ENCODE results near the gene TRPC4AP.

Gene TRPC4AP

DNA sequence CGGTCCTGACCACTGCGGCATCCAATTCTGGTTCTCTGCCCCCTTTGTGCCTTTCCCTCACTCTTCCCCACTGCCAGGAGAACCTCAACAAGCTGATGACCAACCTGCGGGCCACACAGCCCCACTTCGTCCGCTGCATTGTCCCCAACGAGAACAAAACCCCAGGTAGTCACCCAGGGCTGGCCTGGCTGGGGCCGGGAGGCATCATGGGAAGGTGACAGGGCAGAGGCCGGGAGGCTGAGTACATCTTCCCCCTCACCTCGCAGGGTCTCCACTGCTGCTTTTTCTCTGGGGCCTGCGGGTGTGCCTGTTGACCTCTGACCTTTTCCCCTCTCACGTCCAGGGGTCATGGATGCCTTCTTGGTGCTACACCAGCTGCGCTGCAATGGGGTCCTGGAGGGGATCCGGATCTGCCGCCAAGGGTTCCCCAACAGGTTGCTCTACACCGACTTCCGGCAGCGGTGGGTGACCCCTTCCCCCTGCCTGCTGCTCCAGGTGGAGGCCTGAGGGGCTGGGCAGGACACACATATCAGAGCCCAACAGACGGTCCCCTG lies 101.9 kb downstream of the TRPC4AP start:
- no peaks in the 10 kb centered on the region for H3K9me3 Mint-ChIP-seq
- H3K4me1 Mint-ChIP-seq (ENCODE audit: low read depth): no peaks in the 10 kb centered on the region
- no peak for DNase-seq (ENCODE audit: low spot score)
- no peak overlapping the region for H3K27ac Mint-ChIP-seq
- H3K4me3 Mint-ChIP-seq: no peak overlapping the region
- no peaks in the 10 kb centered on the region for H3K27me3 Mint-ChIP-seq (ENCODE audit: low read depth)
- H3K36me3 Mint-ChIP-seq (ENCODE audit: low read depth): no peaks in the 10 kb centered on the region

DNA sequence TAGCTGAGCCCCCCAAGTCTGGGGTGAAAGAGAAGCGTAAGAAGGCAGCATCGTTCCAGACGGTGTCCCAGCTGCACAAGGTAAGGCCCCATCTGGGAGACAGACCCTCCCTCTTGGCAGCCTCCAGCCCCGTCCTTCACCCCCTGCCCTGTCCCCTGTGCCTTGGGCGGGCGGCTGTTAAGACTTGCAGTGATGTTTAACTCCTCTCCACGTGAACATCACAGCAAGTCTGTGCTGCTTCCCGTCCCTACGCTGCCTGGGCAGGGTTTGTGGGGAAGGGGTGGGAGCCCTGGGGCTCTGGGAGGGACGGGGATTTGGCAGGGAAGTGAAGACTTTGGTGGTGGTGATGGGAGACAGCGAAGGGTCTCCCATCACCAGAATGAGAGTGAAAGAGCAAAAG lies 102.4 kb downstream of the TRPC4AP start:
- no peak overlapping the region for H3K27ac Mint-ChIP-seq
- no peaks in the 10 kb centered on the region for H3K9me3 Mint-ChIP-seq
- no peak for DNase-seq (ENCODE audit: low spot score)
- H3K27me3 Mint-ChIP-seq (ENCODE audit: low read depth): no peaks in the 10 kb centered on the region
- H3K4me1 Mint-ChIP-seq (ENCODE audit: low read depth): no peaks in the 10 kb centered on the region
- H3K36me3 Mint-ChIP-seq (ENCODE audit: low read depth): no peaks in the 10 kb centered on the region
- no peak overlapping the region for H3K4me3 Mint-ChIP-seq

DNA sequence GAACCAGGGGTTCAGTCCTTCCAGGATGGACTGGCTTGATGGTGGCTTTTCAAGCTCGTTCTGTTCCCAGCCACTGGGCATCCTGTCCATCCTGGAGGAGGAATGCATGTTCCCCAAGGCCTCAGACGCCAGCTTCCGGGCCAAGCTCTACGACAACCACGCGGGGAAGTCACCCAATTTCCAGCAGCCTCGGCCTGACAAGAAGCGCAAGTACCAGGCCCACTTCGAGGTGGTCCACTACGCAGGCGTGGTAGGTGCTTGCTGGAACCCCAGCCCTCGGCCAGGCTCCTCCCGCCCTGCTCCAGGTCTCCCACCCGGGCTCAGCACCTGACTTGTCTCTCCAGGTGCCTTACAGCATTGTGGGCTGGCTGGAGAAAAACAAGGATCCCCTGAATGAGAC lies 102.9 kb downstream of the TRPC4AP start:
- H3K4me3 Mint-ChIP-seq: no peak overlapping the region
- H3K36me3 Mint-ChIP-seq (ENCODE audit: low read depth): no peaks in the 10 kb centered on the region
- H3K4me1 Mint-ChIP-seq (ENCODE audit: low read depth): no peaks in the 10 kb centered on the region
- DNase-seq (ENCODE audit: low spot score): no peak
- H3K9me3 Mint-ChIP-seq: no peaks in the 10 kb centered on the region
- no peak overlapping the region for H3K27ac Mint-ChIP-seq
- H3K27me3 Mint-ChIP-seq (ENCODE audit: low read depth): no peaks in the 10 kb centered on the region

DNA sequence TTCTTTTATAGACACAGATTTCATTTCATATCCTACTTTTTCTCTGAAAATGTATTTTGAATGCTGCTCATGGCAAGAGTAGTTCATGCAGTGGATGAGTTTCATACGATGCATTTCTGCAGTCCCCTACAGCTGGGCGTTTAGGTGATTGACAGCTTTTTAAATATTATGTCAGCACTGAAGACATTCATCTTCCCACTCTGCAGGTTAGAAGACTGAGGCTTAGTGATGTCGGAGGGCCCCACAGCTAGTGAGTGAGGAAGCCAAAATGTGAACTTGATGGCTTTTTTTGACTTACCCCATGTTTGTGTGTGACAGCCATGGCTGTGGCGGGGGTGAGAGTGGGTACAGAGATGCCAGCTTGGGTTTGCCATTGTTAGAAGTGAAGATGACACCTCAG lies 103.5 kb downstream of the TRPC4AP start:
- no peaks in the 10 kb centered on the region for H3K27me3 Mint-ChIP-seq (ENCODE audit: low read depth)
- H3K36me3 Mint-ChIP-seq (ENCODE audit: low read depth): no peaks in the 10 kb centered on the region
- H3K27ac Mint-ChIP-seq: no peak overlapping the region
- H3K4me3 Mint-ChIP-seq: no peak overlapping the region
- H3K4me1 Mint-ChIP-seq (ENCODE audit: low read depth): no peaks in the 10 kb centered on the region
- DNase-seq (ENCODE audit: low spot score): no peak
- no peaks in the 10 kb centered on the region for H3K9me3 Mint-ChIP-seq

DNA sequence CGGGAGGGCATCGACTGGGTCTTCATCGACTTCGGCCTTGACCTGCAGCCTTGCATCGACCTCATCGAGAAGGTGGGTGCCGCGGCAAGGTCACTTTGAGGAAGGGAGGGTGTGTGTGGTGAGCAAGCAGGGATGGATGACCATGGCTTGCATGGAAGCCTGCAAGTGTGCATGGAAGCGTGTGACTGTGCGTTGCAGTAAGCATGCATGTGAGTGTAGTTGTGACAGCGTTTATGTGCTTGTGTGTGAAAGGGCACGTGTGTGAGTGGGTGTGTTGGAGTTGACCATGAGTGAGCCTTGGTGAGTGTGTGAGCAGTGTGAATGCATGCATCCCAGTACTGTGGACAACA lies 104.4 kb downstream of the TRPC4AP start:
- DNase-seq (ENCODE audit: low spot score): no peak
- peaks cover 1% of the 10 kb centered on the region for H3K27me3 Mint-ChIP-seq (ENCODE audit: low read depth)
- no peaks in the 10 kb centered on the region for H3K4me1 Mint-ChIP-seq (ENCODE audit: low read depth)
- H3K27ac Mint-ChIP-seq: no peak overlapping the region
- H3K36me3 Mint-ChIP-seq (ENCODE audit: low read depth): no peaks in the 10 kb centered on the region
- H3K9me3 Mint-ChIP-seq: no peaks in the 10 kb centered on the region
- H3K4me3 Mint-ChIP-seq: no peak overlapping the region

DNA sequence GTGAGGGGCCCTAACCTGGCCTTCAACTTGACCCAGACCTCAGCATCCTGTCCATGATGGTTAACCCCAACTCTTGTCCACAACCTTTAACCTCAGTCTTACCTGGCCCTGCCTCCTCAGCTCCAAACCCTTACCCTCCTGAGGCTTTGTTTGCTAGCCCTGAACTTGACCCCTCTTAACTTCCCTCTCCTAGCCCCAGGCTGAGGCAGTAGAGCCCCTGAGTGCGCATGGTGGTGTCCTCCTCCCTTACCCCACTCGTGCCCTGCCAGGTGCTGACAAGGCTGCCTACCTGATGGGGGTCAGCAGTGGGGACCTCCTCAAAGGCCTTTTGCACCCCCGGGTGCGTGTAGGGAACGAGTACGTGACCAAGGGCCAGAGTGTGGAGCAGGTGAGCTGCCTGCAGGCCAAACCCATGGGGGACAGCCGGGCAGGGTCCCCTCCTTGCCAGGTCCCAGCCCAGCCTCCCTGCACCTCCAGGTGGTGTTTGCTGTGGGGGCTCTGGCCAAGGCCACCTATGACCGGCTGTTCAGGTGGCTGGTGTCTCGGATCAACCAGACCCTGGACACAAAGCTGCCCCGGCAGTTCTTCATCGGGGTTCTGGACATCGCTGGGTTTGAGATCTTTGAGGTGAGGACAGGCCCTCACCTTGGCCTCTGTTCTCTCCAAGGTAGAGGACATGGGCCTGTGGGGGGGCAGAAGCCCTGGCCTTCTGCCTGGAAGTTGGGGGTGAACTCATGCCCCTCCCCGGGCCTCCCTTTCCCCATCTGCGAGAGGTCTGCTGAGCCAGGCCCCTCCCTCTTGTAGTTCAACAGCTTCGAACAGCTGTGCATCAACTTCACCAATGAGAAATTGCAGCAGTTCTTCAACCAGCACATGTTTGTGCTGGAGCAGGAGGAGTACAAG lies 105.1 kb downstream of the TRPC4AP start:
- Mint-ChIP-seq H3K9me3 (no peaks in the 10 kb centered on the region), H3K4me3 (no peak overlapping the region), H3K4me1 (ENCODE audit: low read depth) (no peaks in the 10 kb centered on the region), H3K27me3 (ENCODE audit: low read depth) (peaks cover 2% of the 10 kb centered on the region), H3K36me3 (ENCODE audit: low read depth) (no peaks in the 10 kb centered on the region), H3K27ac (no peak overlapping the region)
- no peak for DNase-seq (ENCODE audit: low spot score)

DNA sequence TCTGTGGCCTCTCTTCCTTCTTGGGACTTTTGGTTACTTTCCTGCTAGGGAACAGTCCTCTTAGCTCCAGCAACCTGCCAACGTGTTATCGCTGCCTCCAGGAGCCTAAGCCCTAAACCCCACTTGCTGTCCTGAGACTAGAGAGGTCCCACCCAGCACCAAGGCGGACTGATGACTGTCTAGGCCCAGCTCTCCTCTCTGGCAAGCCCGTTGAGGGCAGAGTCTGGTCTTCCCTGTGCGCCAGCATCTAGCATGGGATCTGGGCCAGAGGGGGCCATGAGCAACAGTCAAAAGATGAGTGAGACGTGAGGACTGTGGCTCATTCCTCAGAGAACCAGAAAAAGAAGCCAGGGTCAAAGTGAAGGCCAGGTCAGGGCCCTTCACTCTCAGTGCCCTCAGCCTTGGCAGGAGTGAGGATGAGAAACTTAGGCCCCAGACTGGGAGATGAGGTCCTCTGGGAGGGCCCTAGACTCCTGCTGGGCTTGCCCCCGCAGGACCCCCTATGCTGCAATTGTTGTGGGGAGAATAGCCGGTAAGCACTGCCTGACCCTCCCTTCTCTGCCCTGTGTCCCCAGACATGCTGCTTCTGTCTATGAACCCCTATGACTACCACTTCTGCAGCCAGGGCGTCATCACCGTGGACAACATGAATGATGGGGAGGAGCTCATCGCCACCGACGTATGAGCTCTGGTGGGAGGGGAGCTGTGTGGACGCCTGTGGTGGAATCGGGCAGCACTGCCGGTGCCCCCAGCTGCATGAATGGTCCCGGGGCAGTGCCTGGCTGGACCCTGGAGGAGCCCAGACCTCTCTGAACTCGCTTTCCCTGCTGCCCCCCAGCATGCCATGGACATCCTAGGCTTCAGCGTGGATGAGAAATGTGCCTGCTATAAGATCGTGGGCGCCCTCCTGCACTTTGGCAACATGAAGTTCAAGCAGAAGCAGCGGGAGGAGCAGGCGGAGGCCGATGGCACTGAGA lies 106.0 kb downstream of the TRPC4AP start:
- H3K4me3 Mint-ChIP-seq: no peak overlapping the region
- peaks cover 2% of the 10 kb centered on the region for H3K27me3 Mint-ChIP-seq (ENCODE audit: low read depth)
- no peak for DNase-seq (ENCODE audit: low spot score)
- H3K27ac Mint-ChIP-seq: no peak overlapping the region
- no peaks in the 10 kb centered on the region for H3K4me1 Mint-ChIP-seq (ENCODE audit: low read depth)
- no peaks in the 10 kb centered on the region for H3K36me3 Mint-ChIP-seq (ENCODE audit: low read depth)
- no peaks in the 10 kb centered on the region for H3K9me3 Mint-ChIP-seq

DNA sequence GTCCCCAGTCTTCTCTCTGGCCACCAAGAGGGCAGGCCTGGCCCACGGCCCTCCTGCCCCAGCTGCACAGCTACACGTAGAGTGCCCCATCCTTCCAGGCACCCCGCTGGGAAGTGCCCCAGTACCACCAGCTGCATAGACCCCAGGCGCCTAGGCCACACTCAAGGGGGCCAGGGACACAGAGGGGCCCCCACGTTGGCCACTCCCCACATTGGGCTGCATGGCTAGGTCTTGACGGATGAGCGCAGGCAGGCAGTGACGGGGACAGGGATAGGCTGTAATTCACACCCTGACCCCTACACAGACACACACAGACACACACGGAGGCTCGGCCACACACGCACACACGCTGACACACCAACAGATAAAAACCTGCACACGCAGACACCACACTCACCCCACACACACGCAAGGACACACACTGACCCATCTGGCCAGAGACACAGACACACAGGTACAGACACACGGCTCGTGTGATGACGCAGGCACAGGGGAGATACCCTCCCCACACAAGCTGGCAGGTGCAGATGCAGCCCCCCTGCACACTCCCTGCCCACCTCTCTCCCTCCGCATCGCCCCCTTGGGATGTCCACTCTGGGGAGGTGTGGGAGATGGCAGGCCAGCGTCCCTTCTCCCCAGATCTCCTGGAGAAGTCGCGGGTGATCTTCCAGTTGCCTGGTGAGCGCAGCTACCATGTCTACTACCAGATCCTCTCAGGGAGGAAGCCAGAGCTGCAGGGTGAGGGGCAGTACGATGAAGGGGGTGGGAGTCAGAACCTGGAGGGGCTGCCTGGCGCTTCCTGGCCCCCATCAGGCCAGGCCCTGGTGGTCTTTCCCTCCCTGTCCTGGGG lies 106.9 kb downstream of the TRPC4AP start:
- Mint-ChIP-seq H3K36me3 (ENCODE audit: low read depth) (no peaks in the 10 kb centered on the region), H3K27me3 (ENCODE audit: low read depth) (peaks cover 2% of the 10 kb centered on the region), H3K4me1 (ENCODE audit: low read depth) (no peaks in the 10 kb centered on the region), H3K27ac (no peak overlapping the region), H3K9me3 (no peaks in the 10 kb centered on the region), H3K4me3 (no peak overlapping the region)
- no peak for DNase-seq (ENCODE audit: low spot score)

DNA sequence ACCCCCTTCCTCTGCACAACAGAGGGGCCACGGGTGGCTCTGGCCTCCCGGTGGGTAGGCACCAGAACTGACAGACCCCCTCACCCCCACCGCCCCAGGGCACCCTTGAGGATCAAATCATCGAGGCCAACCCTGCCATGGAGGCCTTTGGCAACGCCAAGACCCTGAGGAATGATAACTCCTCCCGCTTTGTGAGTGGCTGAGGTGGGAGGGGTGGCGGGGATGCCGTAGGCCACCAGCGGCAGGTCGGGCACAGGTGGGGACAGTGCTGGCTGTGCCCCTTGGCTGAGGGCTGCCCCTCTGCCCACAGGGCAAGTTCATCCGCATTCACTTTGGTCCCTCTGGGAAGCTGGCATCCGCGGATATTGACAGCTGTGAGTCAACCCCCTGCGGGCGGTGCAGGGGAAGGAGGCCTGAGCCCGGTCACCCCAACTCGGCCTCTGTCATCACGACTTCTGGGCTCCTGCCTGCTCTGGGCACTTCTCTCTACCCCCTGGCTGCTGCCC lies 107.8 kb downstream of the TRPC4AP start:
- Mint-ChIP-seq H3K9me3 (no peaks in the 10 kb centered on the region), H3K36me3 (ENCODE audit: low read depth) (no peaks in the 10 kb centered on the region), H3K27ac (no peak overlapping the region), H3K4me1 (ENCODE audit: low read depth) (no peaks in the 10 kb centered on the region), H3K27me3 (ENCODE audit: low read depth) (peaks cover 2% of the 10 kb centered on the region), H3K4me3 (no peak overlapping the region)
- DNase-seq (ENCODE audit: low spot score): no peak

DNA sequence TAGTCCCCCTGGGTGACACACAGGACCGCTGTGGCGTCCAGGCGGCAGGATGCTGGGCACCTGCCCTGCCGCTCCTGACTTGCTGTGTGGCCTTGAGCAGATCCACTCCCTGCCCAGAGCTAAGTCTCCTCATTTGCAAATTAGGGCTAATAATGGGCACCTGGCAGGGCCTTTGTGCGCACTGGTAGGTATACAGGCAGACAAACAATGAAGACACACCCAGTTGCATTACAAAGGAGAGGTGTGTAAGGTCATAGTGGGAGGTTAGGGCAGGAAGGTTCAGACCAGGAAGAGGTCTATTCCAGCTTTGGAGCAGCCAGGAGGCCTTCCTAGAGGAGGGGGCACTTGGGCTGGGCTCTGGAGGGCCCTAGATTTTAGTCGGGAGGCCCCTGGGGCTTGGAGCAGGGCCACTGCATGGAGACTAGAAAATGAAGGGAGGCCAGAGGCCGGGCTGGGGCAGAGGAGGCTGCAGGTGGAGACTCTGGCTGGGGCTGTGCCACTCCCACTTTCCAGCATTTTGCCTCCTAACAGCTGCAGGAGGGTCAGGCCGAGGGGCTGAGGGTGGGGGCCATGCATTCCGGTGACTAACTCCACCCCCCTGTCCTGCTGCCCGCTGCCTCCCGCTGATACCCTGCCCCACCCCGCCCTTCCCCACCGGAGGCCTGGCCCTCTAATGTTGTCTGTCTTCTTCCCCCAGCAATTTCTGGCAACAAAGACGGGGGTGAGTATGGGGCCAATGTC lies 108.4 kb downstream of the TRPC4AP start:
- H3K4me1 Mint-ChIP-seq (ENCODE audit: low read depth): no peaks in the 10 kb centered on the region
- no peaks in the 10 kb centered on the region for H3K9me3 Mint-ChIP-seq
- H3K27ac Mint-ChIP-seq: no peak overlapping the region
- H3K36me3 Mint-ChIP-seq (ENCODE audit: low read depth): no peaks in the 10 kb centered on the region
- DNase-seq (ENCODE audit: low spot score): no peak
- peaks cover 2% of the 10 kb centered on the region for H3K27me3 Mint-ChIP-seq (ENCODE audit: low read depth)
- no peak overlapping the region for H3K4me3 Mint-ChIP-seq

DNA sequence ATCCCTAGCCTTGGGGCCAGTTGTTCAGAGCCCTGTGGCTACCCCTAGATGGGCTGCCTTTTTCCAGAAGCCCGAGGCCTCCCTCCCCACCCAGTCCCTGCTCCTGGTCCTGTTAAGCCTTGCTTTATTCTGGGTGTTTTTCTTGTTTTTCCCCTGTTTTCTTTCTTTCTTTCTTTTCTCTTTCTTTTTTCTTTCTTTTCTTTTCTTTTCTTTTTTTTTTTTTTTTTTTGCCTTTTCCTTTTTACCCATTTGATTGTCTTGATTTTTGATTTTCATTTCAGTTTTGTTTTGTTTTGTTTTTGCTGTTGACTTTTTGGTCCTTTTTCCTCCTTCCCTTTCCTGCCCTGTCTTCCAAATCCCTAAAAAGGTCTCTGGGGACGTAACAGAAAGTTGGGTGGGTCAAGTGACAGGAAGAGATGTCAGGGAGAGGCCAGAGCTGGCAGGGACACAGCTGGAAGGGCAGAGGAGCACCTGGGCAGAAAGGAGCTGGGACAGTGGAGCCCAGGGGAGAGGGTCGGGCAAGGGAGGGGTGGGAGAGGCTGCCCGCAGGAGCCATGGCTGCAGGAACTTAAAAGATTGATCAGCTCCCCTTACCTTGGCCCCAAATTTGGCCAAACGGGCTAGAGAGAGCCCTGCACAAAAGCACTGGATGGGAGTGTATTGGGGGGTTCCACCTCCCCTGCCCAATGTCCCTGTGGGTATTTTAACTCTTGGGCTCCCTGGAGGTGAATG lies 109.4 kb downstream of the TRPC4AP start:
- no peaks in the 10 kb centered on the region for H3K4me1 Mint-ChIP-seq (ENCODE audit: low read depth)
- H3K27me3 Mint-ChIP-seq (ENCODE audit: low read depth): peaks cover 2% of the 10 kb centered on the region
- no peak overlapping the region for H3K27ac Mint-ChIP-seq
- no peaks in the 10 kb centered on the region for H3K9me3 Mint-ChIP-seq
- no peak overlapping the region for H3K4me3 Mint-ChIP-seq
- no peak for DNase-seq (ENCODE audit: low spot score)
- H3K36me3 Mint-ChIP-seq (ENCODE audit: low read depth): no peaks in the 10 kb centered on the region

DNA sequence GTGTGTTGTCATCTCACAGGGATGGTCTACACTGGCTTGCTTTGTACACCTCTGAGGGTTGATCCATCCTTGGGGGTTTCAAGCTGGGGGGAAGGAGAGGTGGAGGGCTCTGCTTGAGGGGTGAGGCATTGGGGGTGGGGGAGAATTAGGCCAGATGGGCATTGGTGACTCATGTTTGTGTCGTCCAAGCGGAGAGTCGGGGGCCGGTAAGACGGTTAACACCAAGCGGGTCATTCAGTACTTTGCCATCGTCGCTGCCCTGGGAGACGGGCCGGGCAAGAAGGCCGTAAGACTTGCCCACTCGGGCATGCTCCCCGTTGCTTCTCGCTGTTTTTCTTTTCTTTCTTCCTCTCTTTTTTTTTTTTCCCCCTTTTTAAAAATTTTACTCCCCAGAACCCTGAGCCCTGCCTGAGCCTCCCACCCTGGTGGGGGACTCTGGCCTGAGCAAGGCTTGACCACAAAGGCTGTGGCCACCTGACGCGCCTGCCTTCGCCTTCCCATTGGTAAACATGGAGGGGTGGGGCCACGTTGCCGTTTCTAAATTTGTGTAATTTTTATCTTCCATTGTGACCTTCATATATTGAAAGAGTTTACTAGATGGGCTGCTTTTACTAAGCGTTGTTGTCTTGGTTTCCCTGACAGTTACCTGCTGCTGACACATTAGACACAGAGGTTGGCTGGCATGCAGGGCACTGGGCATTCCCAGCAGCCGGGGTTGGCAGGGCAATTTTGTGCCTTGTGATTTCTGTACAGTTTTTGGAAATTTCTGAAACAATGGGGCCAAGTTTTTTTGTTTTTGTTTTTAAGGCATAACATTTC lies 110.1 kb downstream of the TRPC4AP start:
- Mint-ChIP-seq H3K4me1 (ENCODE audit: low read depth) (no peaks in the 10 kb centered on the region), H3K27me3 (ENCODE audit: low read depth) (peaks cover 2% of the 10 kb centered on the region), H3K4me3 (no peak overlapping the region), H3K27ac (no peak overlapping the region), H3K36me3 (ENCODE audit: low read depth) (no peaks in the 10 kb centered on the region), H3K9me3 (no peaks in the 10 kb centered on the region)
- DNase-seq (ENCODE audit: low spot score): no peak

All from T-helper 2 cell treated with Interferon-gamma antibody and Interleukin-4, amounts not matched to agents 5 μg/mL and 100 μg/mL, for 36 hours (primary cell).